Ectodermal cell (in vitro differentiated cells): ENCODE measurements around the gene REXO4.
"Not testable (repeated sequence)": the region's sequence is repeated elsewhere in the genome, so short reads cannot be mapped to it uniquely, and the experiment has no call there.

Experiments
- H3K27ac ChIP-seq: 2 replicates; pipeline ENCODE4 v1.7.0; 2013; ENCODE audit warnings: mild to moderate bottlenecking, low read depth, low read length; ENCODE audit not compliant: insufficient read depth, poor library complexity, severe bottlenecking
- H3K27me3 ChIP-seq: 2 replicates; pipeline ENCODE4 v1.7.0; 2013; ENCODE audit warnings: mild to moderate bottlenecking, low read length; ENCODE audit not compliant: insufficient read depth, control insufficient read depth, poor library complexity, severe bottlenecking
- H3K36me3 ChIP-seq: one replicate; pipeline ENCODE4 v1.7.0; 2013; ENCODE audit warnings: low read length; ENCODE audit not compliant: control insufficient read depth, insufficient read depth
- H3K4me1 ChIP-seq: one replicate; pipeline ENCODE4 v1.7.0; 2013; ENCODE audit warnings: low read length; ENCODE audit not compliant: control insufficient read depth, insufficient read depth
- H3K4me3 ChIP-seq: 2 replicates; pipeline ENCODE4 v1.7.0; 2013; ENCODE audit warnings: low read depth, low read length, control low read depth; ENCODE audit not compliant: insufficient read depth
- H3K9me3 ChIP-seq: 2 replicates; pipeline ENCODE4 v1.7.0; 2013; ENCODE audit warnings: mild to moderate bottlenecking, low read length, moderate library complexity; ENCODE audit not compliant: control insufficient read depth
- WGBS, 2 experiments: methylation state at CpG; one replicate each; pipeline ENCODE4 v1.1.7; 2013; ENCODE audit warnings: missing lambda C conversion rate in 2 of 2; 5-methylcytosine and 5-hydroxymethylcytosine counted together

The REXO4 gene

GRCh38 chr9:133391449-133391848, 26.4 kb downstream of the REXO4 start:
- H3K36me3 ChIP-seq, H3K9me3 ChIP-seq, H3K27me3 ChIP-seq, H3K4me1 ChIP-seq, H3K27ac ChIP-seq, H3K4me3 ChIP-seq: not testable (repeated sequence)
- 40% methylated on average over 1 of the region's 4 CpGs; no CpG with 5 or more reads in 1 of the 2 experiments for WGBS, 2 experiments

- Histone ChIP-seq H3K27me3 (no peaks in the 10 kb centered on the region), H3K36me3 (no peaks in the 10 kb centered on the region), H3K9me3 (no peaks in the 10 kb centered on the region), H3K27ac (no peak overlapping the region), H3K4me1 (no peaks in the 10 kb centered on the region), H3K4me3 (no peak overlapping the region)
- 81 to 83% methylated on average over 7 of the region's 7 CpGs for WGBS, 2 experiments
Measured at GRCh38 chr9:133390713-133391112, 27.1 kb downstream of the REXO4 start.

- no peaks in the 10 kb centered on the region for H3K27me3 ChIP-seq
- H3K36me3 ChIP-seq = no peaks in the 10 kb centered on the region
- no peak overlapping the region for H3K27ac ChIP-seq
- no peak overlapping the region for H3K4me3 ChIP-seq
- WGBS, 2 experiments = 90 to 91% methylated on average over 13 of the region's 13 CpGs
- H3K4me1 ChIP-seq = no peaks in the 10 kb centered on the region
- no peaks in the 10 kb centered on the region for H3K9me3 ChIP-seq
Measured at GRCh38 chr9:133389562-133389961, 28.2 kb downstream of the REXO4 start.

GRCh38 chr9:133389025-133389557, 28.7 kb downstream of the REXO4 start:
- H3K4me3 ChIP-seq = no peak overlapping the region
- WGBS, 2 experiments = 89 to 91% methylated on average over 12 of the region's 12 CpGs

GRCh38 chr9:133387680-133388079, 30.1 kb downstream of the REXO4 start:
- no peak overlapping the region for H3K27ac ChIP-seq
- no peaks in the 10 kb centered on the region for H3K36me3 ChIP-seq
- H3K9me3 ChIP-seq = no peaks in the 10 kb centered on the region
- 90 to 93% methylated on average over 9 of the region's 9 CpGs for WGBS, 2 experiments
- H3K4me3 ChIP-seq = no peak overlapping the region
- no peaks in the 10 kb centered on the region for H3K27me3 ChIP-seq
- H3K4me1 ChIP-seq = no peaks in the 10 kb centered on the region

More at GRCh38 chr9:133389025-133389557, 28.7 kb downstream of the REXO4 start:
- Histone ChIP-seq H3K36me3 (no peaks in the 10 kb centered on the region), H3K27ac (no peak overlapping the region), H3K9me3 (no peaks in the 10 kb centered on the region), H3K27me3 (no peaks in the 10 kb centered on the region), H3K4me1 (no peaks in the 10 kb centered on the region)

- no peaks in the 10 kb centered on the region for H3K9me3 ChIP-seq
- H3K27ac ChIP-seq = no peak overlapping the region
- no peaks in the 10 kb centered on the region for H3K27me3 ChIP-seq
- H3K4me3 ChIP-seq = no peak overlapping the region
- no peaks in the 10 kb centered on the region for H3K36me3 ChIP-seq
- 90 to 91% methylated on average over 13 of the region's 13 CpGs for WGBS, 2 experiments
- H3K4me1 ChIP-seq = no peaks in the 10 kb centered on the region
Measured at GRCh38 chr9:133386338-133386737, 31.5 kb downstream of the REXO4 start.

GRCh38 chr9:133385452-133385851, 32.4 kb downstream of the REXO4 start:
- 87 to 88% methylated on average over 14 of the region's 14 CpGs for WGBS, 2 experiments
- Histone ChIP-seq H3K9me3 (no peaks in the 10 kb centered on the region), H3K27me3 (no peaks in the 10 kb centered on the region), H3K4me3 (no peak overlapping the region), H3K27ac (no peak overlapping the region), H3K4me1 (no peaks in the 10 kb centered on the region), H3K36me3 (no peaks in the 10 kb centered on the region)

- H3K9me3 ChIP-seq = no peaks in the 10 kb centered on the region
- H3K4me3 ChIP-seq = no peak overlapping the region
- no peaks in the 10 kb centered on the region for H3K27me3 ChIP-seq
- no peaks in the 10 kb centered on the region for H3K36me3 ChIP-seq
- H3K4me1 ChIP-seq = no peaks in the 10 kb centered on the region
- 94% methylated on average over 17 of the region's 17 CpGs for WGBS, 2 experiments
- H3K27ac ChIP-seq = no peak overlapping the region
Measured at GRCh38 chr9:133384736-133385321, 33.0 kb downstream of the REXO4 start.

- 93 to 94% methylated on average over 3 of the region's 3 CpGs for whole genome bisulfite sequencing, 2 experiments
- H3K27ac ChIP-seq = no peak overlapping the region
- H3K27me3 ChIP-seq = no peaks in the 10 kb centered on the region
- no peaks in the 10 kb centered on the region for H3K4me1 ChIP-seq
- H3K4me3 ChIP-seq = no peak overlapping the region
- no peaks in the 10 kb centered on the region for H3K9me3 ChIP-seq
- no peaks in the 10 kb centered on the region for H3K36me3 ChIP-seq
Measured at GRCh38 chr9:133383438-133383837, 34.4 kb downstream of the REXO4 start.

- H3K27ac ChIP-seq = no peak overlapping the region
- no peaks in the 10 kb centered on the region for H3K36me3 ChIP-seq
- H3K4me3 ChIP-seq = no peak overlapping the region
- H3K27me3 ChIP-seq = no peaks in the 10 kb centered on the region
- 89% methylated on average over 4 of the region's 4 CpGs for WGBS, 2 experiments
- H3K9me3 ChIP-seq = no peaks in the 10 kb centered on the region
- H3K4me1 ChIP-seq = no peaks in the 10 kb centered on the region
Measured at GRCh38 chr9:133382507-133383141, 35.2 kb downstream of the REXO4 start.
